Measurements from ENCODE around the gene MTUS2. TPM values are rescaled to one million over a fixed set of nuclear protein-coding genes. Genes with fewer than 3 reads are reported as not detected.

The MTUS2 gene
- total RNA-seq, 1 experiment from 2014 or later = not detected

- no peak for DNase-seq (ENCODE audit: low read depth)
Measured at GRCh38 chr13:29022968-29023367, 202.8 kb downstream of the MTUS2 start.

GRCh38 chr13:29024783-29025182 is 204.6 kb downstream of the MTUS2 start:
- no peak for DNase-seq (ENCODE audit: low read depth)

GRCh38 chr13:29028868-29029267 is 208.7 kb downstream of the MTUS2 start:
- no peak for DNase-seq (ENCODE audit: low read depth)

- DNase-seq (ENCODE audit: low read depth) = no peak
Measured at GRCh38 chr13:29038700-29039099, 218.6 kb downstream of the MTUS2 start.

- DNase-seq (ENCODE audit: low read depth) = no peak
Measured at GRCh38 chr13:29039212-29039611, 219.1 kb downstream of the MTUS2 start.

- DNase-seq (ENCODE audit: low read depth) = no peak
Measured at GRCh38 chr13:29046588-29046987, 226.4 kb downstream of the MTUS2 start.

GRCh38 chr13:29049524-29049923 is 229.4 kb downstream of the MTUS2 start:
- DNase-seq (ENCODE audit: low read depth) = no peak

GRCh38 chr13:29050719-29051118 is 230.6 kb downstream of the MTUS2 start:
- no peak for DNase-seq (ENCODE audit: low read depth)

- DNase-seq (ENCODE audit: low read depth) = no peak
Measured at GRCh38 chr13:29059800-29060199, 239.7 kb downstream of the MTUS2 start.

- DNase-seq (ENCODE audit: low read depth) = no peak
Measured at GRCh38 chr13:29065142-29065541, 245.0 kb downstream of the MTUS2 start.

- no peak for DNase-seq (ENCODE audit: low read depth)
Measured at GRCh38 chr13:29067306-29067945, 247.3 kb downstream of the MTUS2 start.

- no peak for DNase-seq (ENCODE audit: low read depth)
Measured at GRCh38 chr13:29073755-29074154, 253.6 kb downstream of the MTUS2 start.

GRCh38 chr13:29077051-29077813 is 257.1 kb downstream of the MTUS2 start:
- no peak for DNase-seq (ENCODE audit: low read depth)

- peak; percentile 12 for DNase-seq (ENCODE audit: low read depth)
Measured at GRCh38 chr13:29081036-29081435, 260.9 kb downstream of the MTUS2 start.

- DNase-seq (ENCODE audit: low read depth) = no peak
Measured at GRCh38 chr13:29081697-29082440, 261.7 kb downstream of the MTUS2 start.

GRCh38 chr13:29099781-29100406 is 279.8 kb downstream of the MTUS2 start:
- no peak for DNase-seq (ENCODE audit: low read depth)

- DNase-seq (ENCODE audit: low read depth) = no peak
Measured at GRCh38 chr13:29100758-29101157, 280.6 kb downstream of the MTUS2 start.

GRCh38 chr13:29101409-29101808 is 281.3 kb downstream of the MTUS2 start:
- DNase-seq (ENCODE audit: low read depth) = peak; percentile 37

GRCh38 chr13:29101905-29102304 is 281.8 kb downstream of the MTUS2 start:
- no peak for DNase-seq (ENCODE audit: low read depth)

- DNase-seq (ENCODE audit: low read depth) = no peak
Measured at GRCh38 chr13:29103065-29103800, 283.1 kb downstream of the MTUS2 start.

GRCh38 chr13:29104461-29104860 is 284.3 kb downstream of the MTUS2 start:
- DNase-seq (ENCODE audit: low read depth) = no peak

All from LHCN-M2 (cell line).